GM19351 (cell line): Measurements from ENCODE around the gene NCKAP5.

ENCODE experiments used
- ATAC-seq: cut with Tn5 transposase; IDR thresholded peaks from one replicate; pipeline ENCODE4 v1.9.1; 2021; ENCODE audit warnings: mild to moderate bottlenecking, moderate library complexity; ENCODE audit not compliant: unreplicated experiment

Gene NCKAP5

DNA sequence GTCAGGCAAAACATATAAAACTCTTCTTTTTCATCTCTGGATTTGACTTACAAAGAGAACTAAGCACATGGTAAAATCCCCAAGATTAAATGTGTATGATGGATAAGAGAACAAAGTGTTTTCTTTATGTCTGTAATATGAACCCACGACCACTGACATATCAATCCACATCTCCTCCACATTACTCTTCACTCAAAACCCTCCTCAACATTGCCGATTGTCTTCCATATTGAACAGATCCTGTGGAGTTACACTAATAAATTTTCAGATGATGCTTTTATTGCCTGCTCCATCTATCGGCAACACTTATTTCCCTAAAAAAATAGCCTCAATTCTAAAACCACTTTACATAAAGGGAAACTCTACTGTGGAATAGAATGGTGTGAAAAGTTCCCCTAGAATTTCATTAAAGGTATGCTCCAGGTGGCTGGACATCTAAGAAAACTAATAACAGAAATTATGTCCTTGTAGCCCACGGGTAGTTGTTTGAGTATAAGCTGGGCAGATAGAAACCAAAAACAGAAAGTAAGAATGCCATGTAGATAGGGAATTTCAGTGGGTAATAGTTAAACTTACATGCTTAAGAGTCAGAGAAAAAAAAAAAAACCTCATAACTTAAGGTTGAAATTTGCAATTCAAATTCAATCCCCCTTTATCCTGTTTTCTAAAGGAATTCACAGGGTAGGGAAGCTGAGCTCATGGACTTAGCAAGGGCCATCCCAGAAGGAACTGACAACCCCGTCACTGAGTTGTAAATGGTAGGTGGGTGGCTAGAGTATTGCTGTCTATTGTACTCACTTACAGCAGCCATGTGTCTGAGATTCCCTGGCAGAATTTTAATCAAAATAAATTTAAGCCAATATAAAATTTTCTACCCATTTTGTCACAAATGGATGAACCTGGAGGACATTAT is 592.8 kb downstream of the NCKAP5 start:
- no peak for ATAC-seq

GRCh38 chr2:132974467-132975095 is 593.7 kb downstream of the NCKAP5 start:
- no peak for ATAC-seq

DNA sequence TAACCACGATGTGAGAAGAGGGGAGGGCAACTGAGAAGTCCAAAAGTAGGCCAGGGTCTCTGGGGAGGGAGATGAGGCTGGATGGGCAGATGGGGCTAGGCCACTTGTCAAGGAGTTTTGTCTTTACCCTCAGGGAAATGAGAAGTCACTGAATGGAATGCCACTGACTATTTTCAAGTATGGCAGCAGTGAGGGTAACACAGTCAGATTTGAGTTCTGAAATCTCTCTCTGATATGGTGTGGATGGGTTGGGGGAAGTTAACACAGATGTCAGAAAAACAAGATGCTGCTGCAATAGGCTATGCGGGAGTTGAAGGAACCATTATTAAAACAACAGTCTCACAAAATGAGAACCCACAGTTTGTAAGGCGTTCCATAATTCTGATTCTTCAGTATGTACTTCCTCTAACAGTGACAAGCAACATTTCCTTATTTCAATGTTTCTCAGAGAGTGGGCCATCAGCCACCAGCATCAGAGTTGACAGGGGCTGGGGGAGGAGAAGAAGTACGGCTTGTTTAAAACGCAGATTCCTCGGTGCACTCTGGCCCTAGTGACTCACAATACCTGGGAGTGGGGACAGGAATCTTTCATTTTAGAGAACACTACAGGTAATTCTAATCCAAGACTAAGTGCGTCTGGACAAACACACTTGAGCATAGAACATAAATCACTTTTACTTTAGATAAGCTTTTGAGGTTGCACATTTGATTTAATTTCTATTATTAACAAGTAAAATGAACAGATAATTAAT is 596.8 kb downstream of the NCKAP5 start:
- no peak for ATAC-seq

GRCh38 chr2:132969371-132969985 is 598.8 kb downstream of the NCKAP5 start:
- no peak for ATAC-seq

DNA sequence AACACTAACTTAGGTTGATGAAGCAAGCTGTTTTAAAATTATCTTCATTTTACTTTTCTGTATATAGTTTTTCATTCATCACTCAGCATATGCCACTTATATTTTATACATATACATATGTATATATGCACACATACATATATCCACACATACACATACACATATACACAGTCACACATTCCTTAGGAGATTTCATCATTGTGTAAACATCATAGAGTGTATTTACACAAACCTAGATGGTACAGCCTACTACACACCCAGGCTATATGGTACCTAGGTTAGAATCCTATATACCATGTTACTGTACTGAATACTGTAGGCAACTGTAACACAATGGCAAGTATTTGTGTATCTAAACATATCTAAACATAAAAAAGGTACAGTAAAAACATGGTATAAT is 602.8 kb downstream of the NCKAP5 start:
- no peak for ATAC-seq

DNA sequence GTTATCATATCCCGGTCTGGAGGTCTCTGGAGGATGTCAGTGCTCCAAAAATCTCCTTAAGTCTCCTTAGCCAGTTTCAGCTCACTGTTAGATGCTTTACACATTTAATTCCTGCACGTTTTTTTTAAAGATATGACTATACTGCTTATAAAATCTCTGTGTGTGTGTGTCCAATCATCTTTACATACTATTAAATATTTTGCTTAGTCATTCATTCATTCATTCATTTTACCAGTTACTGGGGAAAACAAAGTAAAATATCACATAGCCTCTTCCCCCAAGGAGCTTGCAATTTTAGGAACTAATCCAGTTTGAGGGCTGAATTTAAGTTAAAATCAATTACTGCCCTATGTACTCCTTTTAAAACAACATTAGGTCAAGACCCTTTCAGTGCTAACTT is 605.1 kb downstream of the NCKAP5 start:
- ATAC-seq: no peak

DNA sequence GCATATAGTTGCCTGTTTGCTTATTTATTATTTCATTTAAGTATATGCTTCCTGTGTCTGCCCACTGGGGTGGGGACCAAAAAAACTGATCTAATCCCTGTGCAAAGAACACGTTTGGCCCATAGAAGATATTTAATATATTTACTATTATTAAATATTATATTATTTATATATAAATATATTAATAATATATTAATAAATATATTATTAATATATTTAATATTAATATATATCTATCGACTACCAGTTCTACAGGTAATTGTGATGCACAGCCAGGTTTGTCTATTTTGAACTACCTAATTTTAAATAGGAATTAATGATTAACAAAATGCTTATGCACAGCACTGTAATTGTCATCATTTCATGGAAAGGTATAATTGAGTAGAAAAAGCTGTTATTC is 609.4 kb downstream of the NCKAP5 start:
- no peak for ATAC-seq

DNA sequence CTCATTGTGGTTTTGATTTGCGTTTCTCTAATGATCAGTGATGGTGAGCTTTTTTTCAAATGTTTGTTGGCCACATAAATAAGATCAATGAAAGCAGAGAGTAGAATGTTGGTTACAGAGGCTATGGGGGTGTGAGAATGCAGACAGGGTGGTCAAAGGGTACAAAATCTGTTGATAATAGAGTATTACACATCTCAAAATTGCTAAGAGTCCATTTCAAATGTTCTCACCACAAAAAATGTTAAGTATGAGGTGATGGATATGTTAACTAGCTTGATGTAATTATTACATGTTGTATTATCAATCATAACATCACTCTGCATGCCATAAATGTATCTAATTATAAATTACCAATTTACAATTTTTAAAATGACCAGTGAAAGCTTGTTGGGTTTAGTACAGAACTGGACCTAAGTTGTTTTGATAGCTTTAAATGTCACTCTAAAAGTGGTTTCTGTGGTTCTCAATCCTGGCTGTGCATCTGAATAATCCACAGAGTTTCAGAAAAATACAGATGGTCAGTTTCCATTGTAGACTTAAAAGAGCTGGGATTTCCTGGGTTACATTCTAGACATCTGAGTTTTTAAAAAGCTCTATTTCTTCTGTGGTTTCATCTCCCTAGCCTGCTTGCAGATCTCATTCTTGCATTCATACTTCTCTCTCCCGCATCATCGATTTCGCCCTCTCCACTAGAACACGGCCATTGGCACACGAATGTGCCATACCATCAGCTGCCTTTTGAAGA is 612.2 kb downstream of the NCKAP5 start:
- no peak for ATAC-seq

DNA sequence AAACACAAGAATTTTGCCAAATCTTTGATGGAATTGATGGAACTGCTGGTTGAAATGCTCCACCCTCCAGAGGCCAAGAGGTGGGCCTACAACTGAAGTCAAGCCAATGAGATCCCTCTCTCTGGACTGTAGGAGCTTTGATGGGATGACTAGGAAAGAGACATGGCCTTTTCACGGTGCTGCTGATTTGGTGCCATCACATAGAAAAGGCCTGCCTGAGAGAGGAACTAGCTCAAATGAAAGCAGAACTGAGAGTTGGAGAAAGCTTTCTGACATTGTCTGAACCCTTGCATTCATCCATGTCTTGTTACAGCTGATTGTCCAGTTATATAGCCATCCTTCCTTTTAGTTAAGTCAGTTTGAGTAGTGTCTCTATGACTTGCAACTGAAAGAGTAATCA is 614.5 kb downstream of the NCKAP5 start:
- peak; percentile 92 for ATAC-seq

- ATAC-seq: no peak
Measured at GRCh38 chr2:132951008-132951714, 617.1 kb downstream of the NCKAP5 start.

- no peak for ATAC-seq
Measured at GRCh38 chr2:132949108-132949507, 619.2 kb downstream of the NCKAP5 start.

DNA sequence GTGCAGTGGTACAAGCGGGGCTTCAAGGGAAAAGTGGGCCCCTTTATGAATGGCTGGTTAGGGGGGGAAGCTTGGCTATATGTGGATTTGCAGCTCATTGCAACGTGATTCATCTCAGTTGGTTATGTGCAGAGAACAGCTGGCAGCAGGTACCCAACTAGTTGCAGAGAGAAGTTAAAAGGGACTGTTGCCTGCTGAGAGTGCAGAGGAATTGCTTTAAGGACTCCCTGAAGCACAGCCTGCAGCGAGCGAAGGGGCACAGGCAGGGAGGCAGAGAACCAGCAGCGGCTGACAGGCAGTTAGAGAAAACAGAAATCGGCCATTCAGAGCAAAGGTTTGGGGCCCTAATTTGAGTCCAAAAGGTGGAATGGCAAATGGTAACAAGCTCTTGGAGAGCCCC is 620.1 kb downstream of the NCKAP5 start:
- ATAC-seq: no peak

DNA sequence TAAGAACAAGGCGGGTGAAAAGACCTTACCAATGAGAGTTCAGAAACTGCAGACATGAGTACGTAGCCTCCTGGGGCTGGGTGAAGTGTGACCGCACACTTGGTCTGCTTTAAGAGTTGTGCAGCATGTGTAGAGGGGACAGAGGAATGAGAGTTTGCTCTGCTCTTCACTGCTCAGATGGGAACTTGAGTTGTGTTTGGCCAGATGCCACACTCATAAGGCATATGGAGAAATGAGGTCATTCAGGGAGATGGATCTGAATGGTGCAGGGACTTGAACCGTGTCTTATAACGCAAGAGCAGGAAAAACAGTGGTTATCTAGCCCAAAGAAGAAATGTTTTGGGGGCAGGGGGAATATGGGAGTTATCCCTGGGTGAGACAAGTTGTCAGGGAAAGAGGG is 624.4 kb downstream of the NCKAP5 start:
- no peak for ATAC-seq

DNA sequence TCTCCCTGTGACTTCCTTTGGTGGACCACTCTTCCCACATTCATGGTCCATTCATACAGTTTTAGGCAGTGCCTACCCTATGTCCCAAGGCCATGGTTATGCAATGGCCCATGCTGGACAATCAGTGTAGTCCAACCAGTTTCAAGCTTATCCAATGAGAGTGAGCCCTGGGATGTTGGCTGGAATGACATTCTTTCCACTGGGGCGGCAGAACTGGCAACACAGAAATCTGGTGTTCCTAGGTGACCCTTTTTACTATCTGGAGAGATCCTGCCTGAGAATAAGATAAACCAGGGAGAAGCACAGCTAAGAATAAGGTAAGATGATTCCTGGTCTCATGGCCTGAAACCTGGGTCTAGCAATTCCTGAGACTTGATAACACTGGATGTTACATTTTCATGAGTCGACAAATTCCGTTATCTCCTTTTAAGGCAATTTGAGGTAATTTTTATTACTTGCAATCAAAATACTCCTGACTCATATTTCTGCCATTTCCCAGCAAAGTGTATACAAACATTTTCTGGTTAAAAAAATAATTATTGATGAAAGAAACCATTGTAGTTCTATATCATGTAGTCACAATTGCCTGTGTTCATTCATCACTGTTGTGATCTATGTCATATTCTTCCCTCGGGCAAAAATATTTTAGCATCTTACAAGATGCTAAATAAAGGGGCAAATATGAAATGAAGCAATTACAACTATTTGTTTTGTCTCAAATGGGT is 626.8 kb downstream of the NCKAP5 start:
- no peak for ATAC-seq

- no peak for ATAC-seq
Measured at GRCh38 chr2:132937629-132938028, 630.6 kb downstream of the NCKAP5 start.

GRCh38 chr2:132936791-132937190 is 631.5 kb downstream of the NCKAP5 start:
- peak; percentile 93 for ATAC-seq

GRCh38 chr2:132936261-132936660 is 632.0 kb downstream of the NCKAP5 start:
- no peak for ATAC-seq

DNA sequence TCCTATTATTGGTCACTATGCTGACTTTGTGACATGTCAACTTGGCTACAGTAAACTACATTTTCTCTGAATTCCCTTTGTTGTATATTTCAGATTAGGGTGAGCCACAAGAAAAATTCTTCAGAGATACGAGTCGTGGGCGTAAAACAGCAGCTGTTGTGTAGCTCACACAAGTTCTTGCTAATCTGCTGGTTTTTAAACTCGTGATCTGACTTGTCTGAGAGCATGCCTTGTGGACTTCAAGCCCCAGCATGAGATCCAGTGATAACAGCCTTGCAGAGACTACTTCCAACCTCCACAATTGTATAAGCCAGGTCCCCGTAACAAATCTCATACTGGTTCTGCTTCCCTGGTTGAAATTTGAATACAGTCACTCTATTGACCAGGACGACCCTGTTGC is 638.5 kb downstream of the NCKAP5 start:
- ATAC-seq: no peak

GRCh38 chr2:132923787-132924186 is 644.5 kb downstream of the NCKAP5 start:
- no peak for ATAC-seq
